ENCODE measurements around the gene ILDR2.

DNA sequence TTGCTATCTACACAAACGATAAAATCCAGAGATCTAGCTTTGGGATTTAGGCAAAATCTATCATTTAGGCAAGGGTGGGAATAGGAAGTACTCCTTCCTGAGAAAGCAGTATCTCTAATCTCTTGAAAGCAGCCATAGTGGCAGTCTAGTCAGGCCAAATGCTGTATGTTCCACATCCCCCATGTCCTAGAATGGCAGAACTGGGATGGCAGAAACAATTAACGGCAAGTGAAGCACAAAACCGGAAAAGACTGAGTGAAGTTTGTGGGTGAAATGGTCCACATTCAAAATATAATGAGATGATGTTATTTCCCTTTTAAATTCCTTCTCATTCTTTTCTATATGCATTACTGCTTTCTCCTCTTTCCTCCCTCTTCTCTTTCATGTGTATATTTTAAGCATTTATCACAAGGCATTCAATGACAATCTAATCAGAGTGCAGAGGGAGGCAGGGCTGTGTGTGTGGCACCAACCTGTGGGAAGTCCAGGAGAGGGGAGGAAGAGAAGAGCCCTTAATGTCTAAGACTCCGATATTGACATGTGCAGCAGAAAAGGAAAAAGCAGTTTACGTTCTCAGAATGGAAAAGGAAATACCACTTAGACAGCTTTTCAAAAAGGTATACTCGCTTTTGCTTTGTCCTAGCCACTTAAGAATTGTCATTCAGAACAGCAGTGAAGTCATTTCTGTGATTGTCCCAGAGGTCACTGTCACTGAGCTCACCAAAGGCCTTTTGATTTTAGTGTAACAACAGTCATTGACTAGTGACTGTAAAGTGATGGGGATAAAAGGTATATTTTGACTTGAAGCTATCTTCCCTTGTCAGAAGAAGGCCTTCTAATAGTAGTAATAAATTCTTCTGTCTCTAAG lies 57.0 kb downstream of the ILDR2 start:
- TF ChIP-seq, protein P1, sequence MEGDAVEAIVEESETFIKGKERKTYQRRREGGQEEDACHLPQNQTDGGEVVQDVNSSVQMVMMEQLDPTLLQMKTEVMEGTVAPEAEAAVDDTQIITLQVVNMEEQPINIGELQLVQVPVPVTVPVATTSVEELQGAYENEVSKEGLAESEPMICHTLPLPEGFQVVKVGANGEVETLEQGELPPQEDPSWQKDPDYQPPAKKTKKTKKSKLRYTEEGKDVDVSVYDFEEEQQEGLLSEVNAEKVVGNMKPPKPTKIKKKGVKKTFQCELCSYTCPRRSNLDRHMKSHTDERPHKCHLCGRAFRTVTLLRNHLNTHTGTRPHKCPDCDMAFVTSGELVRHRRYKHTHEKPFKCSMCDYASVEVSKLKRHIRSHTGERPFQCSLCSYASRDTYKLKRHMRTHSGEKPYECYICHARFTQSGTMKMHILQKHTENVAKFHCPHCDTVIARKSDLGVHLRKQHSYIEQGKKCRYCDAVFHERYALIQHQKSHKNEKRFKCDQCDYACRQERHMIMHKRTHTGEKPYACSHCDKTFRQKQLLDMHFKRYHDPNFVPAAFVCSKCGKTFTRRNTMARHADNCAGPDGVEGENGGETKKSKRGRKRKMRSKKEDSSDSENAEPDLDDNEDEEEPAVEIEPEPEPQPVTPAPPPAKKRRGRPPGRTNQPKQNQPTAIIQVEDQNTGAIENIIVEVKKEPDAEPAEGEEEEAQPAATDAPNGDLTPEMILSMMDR (IDR thresholded peaks at IDR 0.05): no peak
- no peak for TF ChIP-seq POLR2A (IDR thresholded peaks at IDR 0.05)
- no peak for TF ChIP-seq EP300 (IDR thresholded peaks at IDR 0.05)

Data from gastroesophageal sphincter (tissue), 3 donors.